GM19328 (cell line): ENCODE results near the gene SLC24A3.

Experiments used
- ATAC-seq: cut with Tn5 transposase; IDR thresholded peaks from one replicate; pipeline ENCODE4 v1.9.1; 2021; ENCODE audit warnings: mild to moderate bottlenecking, moderate library complexity; ENCODE audit not compliant: unreplicated experiment

Gene SLC24A3

DNA sequence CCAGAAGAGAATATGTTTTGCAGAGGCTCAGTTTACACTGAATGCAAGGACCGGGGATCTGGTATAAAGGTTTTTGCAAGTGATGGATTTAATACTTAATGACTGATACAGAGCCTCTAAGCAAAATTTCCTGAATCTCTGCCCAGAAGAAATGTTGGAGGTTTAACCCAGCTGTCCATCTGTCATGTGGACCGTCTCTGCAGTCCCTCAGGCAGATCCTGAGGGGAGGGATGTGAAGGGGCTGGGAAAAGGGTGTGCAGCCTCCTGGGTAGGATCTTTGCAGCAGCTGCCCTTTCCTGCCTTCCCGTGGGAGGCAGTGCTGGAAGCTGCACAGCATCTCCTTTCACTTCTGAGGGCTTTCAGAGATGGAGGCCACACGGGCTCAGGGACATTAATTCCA lies 207.0 kb downstream of the SLC24A3 start:
- ATAC-seq, result no peak

DNA sequence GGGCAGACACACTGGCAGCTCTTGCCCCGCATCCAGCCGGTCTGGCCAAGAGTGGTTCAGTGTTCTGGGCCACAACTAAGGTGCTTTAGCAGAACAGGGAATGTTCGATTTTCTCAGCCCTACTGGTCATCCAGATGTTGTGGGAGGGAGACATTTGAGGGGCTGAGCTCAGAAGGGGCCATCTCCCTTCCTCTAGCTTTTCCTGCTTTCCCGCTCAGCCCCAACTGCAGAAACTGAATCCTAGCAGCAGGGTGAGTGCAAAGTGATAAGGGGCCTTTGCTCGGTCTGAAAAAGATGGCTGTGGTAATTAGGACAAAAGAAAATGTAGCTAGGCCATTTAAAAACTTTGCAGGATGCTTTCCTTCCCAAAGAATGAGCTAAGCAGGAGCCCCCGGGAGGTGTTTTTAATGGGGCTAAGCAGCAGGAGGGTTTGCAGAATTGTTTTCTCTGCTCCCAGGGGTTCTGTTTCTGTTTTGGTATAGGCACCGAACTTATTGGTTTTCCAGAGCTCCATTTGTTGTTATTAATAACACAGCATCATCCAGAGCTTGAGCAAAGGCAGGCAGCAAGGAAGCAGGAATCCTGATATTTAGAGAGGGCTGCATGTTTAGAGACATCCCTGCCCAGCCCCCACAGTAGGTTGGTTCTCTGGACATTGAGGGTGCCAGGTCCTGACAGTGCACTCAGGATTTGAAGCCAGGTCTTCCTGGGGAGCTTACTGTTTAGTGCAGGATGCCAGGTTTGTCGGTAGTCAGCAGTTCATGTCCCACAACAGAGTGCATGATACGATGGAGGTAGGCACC lies 210.9 kb downstream of the SLC24A3 start:
- ATAC-seq, result no peak

DNA sequence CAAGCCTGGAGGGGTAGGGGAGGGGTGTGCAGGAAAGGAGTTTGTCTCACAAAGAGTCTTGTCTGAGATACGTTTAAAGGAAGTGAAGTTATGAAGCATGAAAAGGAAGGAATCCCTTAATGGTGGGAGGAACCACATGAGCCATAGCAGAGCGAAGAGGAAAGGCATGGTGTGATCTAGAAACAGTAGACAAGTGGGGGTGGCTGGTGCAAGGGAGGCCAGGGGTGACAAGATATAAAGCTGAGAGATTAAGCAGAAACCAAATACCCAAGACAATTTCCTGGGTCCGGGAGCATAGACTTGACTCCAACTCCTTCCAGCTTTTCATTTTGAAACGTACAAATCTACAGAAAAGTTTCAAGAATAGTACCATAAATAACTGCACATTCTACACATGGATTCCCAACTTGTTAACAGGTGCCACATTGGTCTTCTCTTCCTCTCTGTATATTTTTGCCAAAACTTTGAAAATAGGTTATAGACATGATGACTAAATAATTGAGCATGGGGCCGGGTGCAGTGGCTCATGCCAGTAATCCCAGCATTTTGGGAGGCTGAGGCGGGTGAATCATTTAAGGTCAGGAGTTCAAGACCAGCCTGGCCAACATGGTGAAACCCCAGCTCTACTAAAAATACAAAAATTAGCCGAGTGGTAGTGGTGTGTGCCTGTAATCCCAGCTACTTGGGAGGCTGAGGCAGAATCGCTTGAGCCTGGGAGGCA lies 211.6 kb downstream of the SLC24A3 start:
- no peak for ATAC-seq

DNA sequence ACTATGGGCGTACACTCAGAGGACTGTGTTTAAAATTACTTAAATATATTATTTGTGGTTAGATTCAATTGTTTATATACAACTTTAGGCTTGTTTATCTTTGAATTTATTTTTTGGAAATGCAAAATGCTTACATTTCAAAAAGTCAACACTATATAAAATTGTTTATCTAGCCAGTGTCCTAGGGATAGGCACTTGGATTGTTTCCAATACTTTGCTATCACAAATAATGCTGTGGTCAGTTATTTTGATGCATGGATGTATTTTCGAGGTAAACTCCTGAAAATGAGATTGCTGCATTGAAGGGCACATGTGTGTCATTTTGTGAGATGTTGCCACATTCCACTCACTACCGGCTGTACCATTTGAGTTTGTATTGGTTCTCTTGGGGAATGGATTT lies 213.9 kb downstream of the SLC24A3 start:
- no peak for ATAC-seq

DNA sequence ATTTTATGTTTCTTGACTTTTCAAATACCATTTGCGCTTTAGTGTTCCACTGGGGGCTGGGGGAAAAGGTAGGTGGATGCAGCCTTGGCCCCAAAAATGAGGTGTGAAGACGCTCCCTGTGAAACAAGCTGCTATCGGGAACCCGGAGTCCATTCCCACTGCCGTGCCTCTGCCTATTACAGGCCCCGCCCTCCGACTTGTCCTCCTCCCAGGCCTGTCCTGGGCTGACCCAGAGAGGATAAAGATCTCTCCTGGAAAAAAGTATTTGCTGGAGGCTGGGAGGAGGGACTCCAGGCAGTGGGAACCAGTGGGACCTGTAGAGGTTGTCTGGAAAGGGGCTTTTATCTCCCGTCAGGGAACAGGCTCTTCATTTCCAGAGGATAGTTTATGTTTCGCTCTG lies 215.0 kb downstream of the SLC24A3 start:
- ATAC-seq, result no peak

DNA sequence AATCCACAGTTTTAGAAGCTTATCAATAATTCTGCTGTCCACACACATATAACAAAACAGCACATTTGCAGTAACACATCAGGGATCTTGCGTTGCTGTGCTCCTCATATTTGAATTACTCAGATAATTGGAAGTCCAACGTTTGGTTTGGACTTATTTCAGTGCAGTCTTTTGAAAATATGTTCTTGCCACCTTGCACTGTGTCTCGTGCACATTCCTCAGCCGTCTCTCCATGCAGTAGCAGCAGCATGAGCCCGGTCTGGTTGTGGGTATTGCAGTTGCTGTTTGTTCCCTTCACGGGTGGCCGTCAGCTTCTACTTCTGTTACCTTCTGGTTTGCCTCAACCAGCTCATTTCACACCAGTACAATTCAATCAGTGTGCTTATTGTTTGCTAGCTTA lies 215.5 kb downstream of the SLC24A3 start:
- no peak for ATAC-seq

DNA sequence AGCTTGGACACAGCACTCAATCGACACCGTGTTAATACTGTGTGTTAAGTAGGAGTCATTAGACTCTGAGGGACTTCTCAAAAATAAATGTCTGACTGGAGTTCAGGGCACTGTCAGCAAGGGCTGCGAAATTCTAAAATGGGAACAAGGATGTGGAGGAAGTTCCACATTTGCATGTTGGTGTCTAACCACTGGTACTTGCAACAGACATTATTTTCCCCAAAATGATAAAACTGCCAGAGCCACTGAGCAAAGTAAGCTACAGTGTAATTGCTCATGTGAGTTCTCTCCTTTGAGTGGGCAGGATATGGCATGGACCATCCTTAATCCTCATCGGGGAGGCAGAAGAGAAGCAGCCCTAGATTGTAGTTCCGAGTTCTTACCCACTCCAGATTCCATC lies 215.9 kb downstream of the SLC24A3 start:
- no peak for ATAC-seq

DNA sequence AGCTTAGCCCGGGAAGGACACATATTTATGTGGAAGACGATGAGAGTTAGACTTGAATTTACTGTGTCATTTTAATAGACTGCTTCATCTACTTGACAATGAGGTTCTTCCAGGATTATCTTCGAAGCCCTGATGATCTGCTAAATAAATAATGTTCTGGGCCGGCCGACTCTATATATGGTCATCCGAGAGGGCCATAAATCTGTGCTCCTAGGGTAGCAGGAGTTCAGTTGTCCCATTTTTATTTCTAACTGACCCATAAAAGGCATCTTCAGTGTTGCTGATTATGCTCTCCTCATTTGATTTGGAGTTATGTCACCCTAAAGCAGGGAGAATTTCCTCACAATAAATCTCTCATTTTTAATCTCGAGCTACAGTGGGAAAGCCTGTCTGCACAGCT lies 217.1 kb downstream of the SLC24A3 start:
- ATAC-seq, result no peak

DNA sequence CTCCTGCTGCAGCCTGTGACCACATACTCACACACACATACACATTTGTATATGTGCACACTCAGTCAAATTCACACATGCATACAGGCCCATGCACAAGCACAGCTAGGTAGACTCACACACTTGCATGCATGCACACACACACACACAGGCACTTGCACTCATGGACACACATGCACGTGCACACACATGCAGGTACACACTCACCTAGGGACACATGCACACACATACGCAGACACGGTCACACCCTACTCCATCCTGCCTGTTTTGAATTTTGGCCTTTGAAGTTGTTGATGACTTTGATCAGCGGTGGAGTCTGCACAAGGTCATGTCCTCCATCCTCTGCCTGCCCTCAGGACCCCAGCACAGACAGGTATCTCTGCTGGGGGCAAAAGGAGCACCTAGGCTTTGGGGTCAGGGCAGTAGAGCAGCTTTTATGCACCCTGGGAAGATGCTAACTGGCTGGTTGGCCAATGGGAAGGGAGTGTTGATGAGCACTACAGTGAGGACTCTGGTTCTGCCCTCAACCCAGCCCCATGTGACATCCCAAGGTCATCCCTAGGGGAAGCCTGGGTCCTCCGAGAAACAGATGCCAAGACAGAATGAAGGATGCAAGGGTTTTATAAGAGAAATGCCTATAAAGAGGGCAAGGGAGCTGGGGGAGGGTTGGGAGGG lies 218.3 kb downstream of the SLC24A3 start:
- ATAC-seq, result no peak

DNA sequence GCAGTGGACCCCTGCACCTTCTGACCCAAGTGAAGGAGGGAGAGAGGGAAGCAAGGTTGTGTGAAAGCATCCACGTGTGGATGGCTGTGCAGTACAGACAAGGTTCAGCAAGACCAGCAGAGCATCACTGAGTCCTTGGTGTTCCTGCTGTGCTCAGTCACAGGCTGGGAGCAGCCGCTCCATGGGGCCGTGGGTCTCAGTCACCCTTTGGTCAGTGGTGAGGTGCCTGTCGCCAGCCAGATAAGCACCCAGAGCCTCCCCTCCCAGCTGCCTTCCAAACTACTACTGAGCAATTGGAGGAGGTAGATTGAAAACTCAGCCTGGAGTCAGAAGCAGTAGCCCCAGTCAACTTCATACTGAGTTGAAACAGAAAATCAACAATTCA lies 218.9 kb downstream of the SLC24A3 start:
- no peak for ATAC-seq

DNA sequence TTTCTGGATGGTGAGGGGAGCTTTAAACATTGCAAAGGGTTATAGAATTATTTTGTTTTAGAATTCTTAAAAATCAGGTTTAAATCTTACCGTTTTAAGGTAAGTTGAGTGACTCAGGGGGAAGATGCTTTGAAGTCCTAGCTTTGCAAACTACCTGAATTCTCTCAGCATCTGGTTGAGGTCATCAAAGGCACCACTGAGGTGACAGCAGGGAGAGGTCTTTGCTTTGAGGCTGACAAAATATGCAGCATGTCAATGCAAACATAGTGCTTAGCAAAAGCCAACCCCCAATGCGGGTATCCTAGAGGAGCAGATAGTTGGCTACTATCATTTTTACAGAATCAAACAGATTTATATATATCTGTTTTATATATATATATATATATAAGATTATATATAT lies 219.5 kb downstream of the SLC24A3 start:
- no peak for ATAC-seq

DNA sequence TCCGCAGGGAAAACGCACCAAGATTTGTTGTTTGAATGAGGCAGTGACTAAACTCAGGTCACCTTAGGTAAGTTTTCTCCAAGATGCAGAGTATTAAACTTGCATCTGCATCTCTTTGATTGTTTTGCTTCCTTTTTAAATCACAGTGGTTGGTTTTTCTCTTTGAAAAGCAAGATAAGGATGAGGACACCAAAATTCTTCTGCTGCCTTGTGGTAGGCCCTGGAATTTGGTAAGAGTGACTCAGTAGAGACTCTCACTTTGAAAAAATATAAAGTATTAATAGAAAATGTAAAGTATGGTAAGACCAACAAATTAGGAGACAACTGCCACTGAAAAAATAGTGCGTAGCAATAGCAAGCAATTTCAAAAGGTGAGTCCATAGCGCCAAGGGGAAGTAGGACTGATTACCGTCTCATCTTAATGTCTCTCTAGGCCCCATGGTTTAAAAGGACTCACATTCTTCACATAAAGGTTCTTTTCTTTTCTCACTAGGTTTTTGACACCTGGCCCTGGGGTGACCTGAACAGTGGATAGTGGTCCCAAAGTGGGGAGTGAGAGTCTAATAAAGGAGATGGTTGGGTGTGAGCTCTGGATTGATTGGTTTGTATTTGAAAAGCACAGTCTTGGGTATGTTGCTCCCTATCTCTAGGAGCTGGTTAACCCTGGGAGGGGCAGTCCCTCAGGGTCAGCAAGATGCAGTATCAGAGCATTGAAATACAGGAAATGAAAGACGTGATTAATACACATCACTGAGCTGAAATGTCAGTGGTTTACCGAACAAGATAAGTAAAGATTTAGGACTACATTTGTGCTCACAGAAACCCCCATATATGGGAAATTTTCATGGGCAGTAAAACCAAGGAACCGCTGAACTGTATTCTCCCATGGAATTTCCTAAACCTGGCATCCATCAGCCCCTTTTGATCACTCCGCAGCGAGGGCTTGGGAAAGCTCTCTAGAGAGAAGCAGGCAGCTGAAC lies 221.2 kb downstream of the SLC24A3 start:
- ATAC-seq, result no peak

DNA sequence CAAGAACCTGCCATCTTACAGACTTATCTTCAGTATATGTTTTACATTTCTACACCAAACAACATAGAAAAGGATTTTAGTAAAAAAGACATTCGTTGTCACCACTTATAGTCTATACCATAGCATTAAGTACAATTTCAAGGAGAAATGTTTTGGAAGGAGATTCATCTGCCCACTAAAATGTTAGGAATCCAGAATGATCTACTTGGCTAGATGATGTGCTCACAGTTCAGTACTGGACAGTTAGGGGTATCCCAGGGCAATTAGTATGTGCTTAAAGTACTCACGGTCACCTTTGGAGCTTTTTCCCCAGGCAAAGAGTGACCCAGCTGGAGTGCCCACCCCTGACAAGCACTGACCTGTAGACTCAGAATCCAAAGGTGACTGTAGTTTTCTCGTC lies 222.9 kb downstream of the SLC24A3 start:
- no peak for ATAC-seq

DNA sequence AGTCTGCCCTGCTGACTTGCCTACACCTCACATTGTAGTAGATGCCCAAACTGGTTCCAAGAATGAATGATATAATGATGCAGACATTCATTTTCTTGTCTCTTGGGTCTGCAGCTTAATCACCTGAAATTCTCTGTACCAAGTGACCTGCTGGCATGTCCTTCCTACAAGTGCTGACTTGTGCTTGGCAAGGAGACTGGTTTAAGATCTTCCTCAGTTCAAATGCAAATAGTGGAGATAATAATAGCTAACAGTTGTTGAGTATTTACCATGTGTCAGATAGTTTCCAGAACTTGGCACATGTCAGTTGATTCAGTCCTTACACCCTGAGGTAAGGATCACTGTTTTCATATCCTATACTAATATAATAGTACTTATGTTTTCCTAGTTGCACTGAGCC lies 223.4 kb downstream of the SLC24A3 start:
- ATAC-seq, result no peak

DNA sequence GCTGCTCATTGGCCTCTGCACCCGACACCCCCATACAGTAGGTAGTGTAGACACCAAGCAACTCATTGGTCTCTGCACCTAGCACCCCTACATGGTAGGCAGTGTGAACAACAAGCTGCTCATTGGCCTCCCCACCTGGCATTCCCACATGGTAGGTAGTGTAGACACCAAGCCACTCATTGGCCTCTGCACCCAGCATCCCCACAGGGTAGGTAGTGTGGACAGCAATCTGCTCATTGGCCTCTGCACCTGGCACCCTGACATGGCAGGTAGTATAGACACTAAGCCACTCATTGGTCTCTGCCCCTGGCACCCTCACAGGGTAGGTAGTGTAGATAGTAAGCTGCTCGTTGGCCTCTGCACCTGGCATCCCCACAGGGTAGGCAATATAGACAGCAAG lies 226.0 kb downstream of the SLC24A3 start:
- ATAC-seq, result no peak

DNA sequence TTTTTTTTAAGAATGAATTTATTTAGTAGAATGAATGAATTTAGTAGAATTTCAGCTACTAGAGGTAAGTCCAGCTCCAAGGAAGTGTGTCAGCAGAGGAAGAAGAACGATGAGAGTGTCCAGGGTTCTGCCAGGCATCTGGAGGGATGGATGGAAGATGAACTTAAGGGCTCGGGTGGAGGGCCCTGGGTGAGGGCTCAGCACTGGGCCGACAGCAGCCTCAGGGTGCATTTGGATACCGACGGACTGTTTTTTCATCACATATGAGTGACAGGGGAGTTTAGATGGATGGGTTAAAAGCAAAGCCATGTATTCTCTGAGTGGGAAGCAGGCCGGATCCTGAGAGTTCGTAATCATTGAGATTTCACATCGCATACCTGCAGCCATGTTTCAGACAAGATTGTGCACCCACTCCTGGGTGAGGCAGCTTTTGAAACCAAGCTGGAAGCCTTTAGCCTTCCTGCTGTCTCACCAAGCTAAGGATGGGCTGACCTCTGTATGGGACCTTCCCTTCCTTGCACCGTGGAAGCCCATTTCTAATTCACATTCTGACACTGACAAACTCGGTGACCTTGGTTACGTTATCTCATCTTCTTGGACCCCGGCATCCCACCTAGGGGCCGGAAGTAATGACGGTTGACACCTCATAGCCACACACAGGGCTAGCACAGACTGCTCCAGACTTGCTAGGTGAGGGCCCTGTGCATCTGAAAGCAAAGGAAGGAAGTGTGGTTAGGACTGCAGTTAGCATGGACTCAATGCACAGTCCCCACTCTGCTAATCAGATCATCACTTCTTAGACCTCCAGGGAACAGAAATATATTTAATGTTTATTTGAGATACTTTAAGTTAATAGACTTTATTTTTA lies 228.5 kb downstream of the SLC24A3 start:
- no peak for ATAC-seq

DNA sequence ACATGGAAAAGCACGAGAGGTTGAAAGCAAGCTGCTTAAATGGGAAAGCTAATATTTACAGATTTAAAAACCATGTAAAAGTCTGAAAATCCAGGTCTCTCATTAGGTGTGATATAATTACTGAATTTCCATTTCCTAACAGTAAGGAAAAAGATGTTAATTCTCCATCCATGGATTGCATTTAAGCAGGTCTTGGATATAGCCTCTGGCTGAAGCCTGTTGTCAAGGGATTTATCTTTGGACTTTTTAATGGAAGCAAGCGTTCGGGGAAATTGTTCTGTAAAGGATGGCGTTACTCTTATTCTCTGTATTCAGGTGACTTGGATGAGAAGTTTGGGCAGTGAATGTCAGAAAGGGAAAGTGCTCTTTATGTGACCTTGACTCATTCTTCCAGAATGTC lies 233.8 kb downstream of the SLC24A3 start:
- ATAC-seq, result no peak

DNA sequence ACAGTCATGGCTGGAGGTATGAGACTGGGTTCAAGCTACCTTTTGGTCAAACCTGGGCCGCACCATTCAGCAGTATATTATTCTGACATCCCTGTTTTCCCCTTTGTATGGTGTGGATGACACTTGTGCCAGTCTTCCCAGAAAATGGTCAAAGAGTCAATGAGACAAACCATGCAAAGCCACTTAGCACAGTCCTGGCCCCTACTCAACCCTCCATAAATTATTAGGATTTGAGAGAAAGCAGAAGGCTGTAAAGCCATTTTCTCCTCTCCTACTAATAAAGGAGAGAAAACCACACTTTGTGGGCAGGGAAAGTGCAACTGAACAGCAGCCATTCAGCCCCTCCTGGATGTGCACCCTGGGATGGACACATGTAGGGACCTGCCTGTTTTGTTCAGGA lies 236.2 kb downstream of the SLC24A3 start:
- ATAC-seq, result no peak

DNA sequence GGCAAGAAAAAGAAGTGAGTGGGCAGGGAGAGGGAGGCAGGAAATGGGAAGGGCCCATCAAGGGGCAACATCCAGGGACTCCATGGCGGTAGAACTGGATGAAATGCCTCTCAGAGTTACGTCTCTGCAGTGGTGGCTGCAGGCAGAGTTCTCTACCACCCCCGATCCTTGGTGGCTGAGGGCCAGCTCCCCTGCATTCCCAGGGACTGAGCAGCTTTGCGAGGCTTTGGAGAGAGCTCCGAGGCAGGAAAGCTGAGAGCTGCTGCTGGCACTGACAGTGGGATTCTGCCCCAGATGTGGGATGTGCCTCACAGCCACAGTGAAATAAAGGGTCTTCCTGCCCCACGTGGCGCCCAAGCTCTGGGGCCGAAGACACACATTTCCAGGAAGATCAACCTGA lies 236.6 kb downstream of the SLC24A3 start:
- ATAC-seq, result no peak
